Measurements from ENCODE around the gene MTA2. TPM values are rescaled to one million over a fixed set of nuclear protein-coding genes. Genes with fewer than 3 reads are reported as not detected.
A peak's percentile ranks its signal among the peaks of the same experiment; 100 is the strongest.

Gene MTA2
- total RNA-seq, 2 experiments from 2014 or later, result 167 to 172 TPM

DNA sequence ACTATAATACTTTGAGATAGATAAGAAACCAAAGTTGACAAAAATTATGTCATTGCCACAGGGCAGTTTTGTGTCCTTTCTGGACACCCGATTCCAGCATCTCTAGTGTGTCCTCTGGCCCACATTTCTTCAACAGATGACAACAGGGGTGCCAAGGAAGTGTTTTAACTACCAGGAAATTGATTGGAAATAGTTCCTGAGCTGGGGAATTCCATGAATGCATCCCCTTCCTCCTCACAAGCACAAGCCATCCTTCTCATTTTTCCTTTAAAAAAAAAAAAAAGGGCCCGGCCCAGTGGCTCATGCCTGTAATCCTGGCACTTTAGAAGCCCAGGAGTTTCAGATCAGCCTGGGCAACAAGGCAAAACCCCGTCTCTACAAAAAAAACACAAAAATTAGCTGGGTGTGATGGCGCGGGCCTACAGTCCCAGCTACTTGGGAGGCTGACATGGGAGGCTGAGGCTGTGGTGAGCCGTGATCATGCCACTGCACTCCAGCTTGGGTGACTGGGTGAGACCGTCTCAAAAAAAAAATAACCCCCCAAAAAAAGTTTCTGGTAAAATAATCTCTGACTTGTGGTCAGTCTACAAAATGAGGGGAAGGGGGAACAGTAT is 20.9 kb upstream of the MTA2 start:
- peak overlapping the region; percentile 69 for H3K4me3 ChIP-seq (ENCODE audit: low read length)
- H3K27ac Mint-ChIP-seq, result peak overlapping the region; percentile 89
- peaks cover 26% of the 10 kb centered on the region for H3K36me3 ChIP-seq (ENCODE audit: insufficient read depth, low read length)
- H3K9me3 ChIP-seq (ENCODE audit: control insufficient read depth in 1 of 2, insufficient read depth in 1 of 2, low read length in 2 of 2), result no peaks in the 10 kb centered on the region
- peaks cover 31% of the 10 kb centered on the region for H3K4me1 ChIP-seq (ENCODE audit: insufficient read depth, low read length)
- DNase-seq (peak in 2 of 14 experiments; percentile 31 to 53), ATAC-seq (ENCODE audit: poor library complexity) (no peak)
- no peaks in the 10 kb centered on the region for H3K27me3 ChIP-seq (ENCODE audit: control insufficient read depth in 1 of 2, insufficient read depth in 2 of 2, low read length in 2 of 2)
- H3K9me3 Mint-ChIP-seq, result no peaks in the 10 kb centered on the region
- CTCF ChIA-PET, result interaction anchor here (0.6 to 3.6 kb wide), 6 partner anchors 9 to 164 kb away, joined by 3 to 10 read pairs (median 5); partner anchors contain the start of genes ROM1 and TUT1
- intact Hi-C loops (cut with DNase I, micrococcal nuclease), result loop anchor here (1.0 to 5.0 kb wide), 4 partner anchors 24 to 50 kb away; partner anchors contain the start of genes GANAB (in 1 of the 2), INTS5 (in 1 of the 2), LBHD1 (in 1 of the 2) and TUT1 (in 1 of the 2)
- TF ChIP-seq, protein P1, sequence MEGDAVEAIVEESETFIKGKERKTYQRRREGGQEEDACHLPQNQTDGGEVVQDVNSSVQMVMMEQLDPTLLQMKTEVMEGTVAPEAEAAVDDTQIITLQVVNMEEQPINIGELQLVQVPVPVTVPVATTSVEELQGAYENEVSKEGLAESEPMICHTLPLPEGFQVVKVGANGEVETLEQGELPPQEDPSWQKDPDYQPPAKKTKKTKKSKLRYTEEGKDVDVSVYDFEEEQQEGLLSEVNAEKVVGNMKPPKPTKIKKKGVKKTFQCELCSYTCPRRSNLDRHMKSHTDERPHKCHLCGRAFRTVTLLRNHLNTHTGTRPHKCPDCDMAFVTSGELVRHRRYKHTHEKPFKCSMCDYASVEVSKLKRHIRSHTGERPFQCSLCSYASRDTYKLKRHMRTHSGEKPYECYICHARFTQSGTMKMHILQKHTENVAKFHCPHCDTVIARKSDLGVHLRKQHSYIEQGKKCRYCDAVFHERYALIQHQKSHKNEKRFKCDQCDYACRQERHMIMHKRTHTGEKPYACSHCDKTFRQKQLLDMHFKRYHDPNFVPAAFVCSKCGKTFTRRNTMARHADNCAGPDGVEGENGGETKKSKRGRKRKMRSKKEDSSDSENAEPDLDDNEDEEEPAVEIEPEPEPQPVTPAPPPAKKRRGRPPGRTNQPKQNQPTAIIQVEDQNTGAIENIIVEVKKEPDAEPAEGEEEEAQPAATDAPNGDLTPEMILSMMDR (IDR thresholded peaks at IDR 0.05), result no peak
- H3K27me3 Mint-ChIP-seq, result no peaks in the 10 kb centered on the region
- H3K27ac ChIP-seq (ENCODE audit: low read depth in 1 of 2, low read length in 2 of 2), result peak overlapping the region; percentile 86 to 88
- POLR2A ChIA-PET, result interaction anchor here (0.6 to 6.0 kb wide), 20 partner anchors 10 to 1671 kb away, joined by 3 to 80 read pairs (median 13); partner anchors contain the start of genes C11orf98, CSKMT, EEF1G and EML3
- H3K4me3 Mint-ChIP-seq, result peak overlapping the region; percentile 86
- H3K4me1 Mint-ChIP-seq (ENCODE audit: low read depth), result peaks cover 27% of the 10 kb centered on the region
- peaks cover 61% of the 10 kb centered on the region for H3K36me3 Mint-ChIP-seq (ENCODE audit: low read depth)

DNA sequence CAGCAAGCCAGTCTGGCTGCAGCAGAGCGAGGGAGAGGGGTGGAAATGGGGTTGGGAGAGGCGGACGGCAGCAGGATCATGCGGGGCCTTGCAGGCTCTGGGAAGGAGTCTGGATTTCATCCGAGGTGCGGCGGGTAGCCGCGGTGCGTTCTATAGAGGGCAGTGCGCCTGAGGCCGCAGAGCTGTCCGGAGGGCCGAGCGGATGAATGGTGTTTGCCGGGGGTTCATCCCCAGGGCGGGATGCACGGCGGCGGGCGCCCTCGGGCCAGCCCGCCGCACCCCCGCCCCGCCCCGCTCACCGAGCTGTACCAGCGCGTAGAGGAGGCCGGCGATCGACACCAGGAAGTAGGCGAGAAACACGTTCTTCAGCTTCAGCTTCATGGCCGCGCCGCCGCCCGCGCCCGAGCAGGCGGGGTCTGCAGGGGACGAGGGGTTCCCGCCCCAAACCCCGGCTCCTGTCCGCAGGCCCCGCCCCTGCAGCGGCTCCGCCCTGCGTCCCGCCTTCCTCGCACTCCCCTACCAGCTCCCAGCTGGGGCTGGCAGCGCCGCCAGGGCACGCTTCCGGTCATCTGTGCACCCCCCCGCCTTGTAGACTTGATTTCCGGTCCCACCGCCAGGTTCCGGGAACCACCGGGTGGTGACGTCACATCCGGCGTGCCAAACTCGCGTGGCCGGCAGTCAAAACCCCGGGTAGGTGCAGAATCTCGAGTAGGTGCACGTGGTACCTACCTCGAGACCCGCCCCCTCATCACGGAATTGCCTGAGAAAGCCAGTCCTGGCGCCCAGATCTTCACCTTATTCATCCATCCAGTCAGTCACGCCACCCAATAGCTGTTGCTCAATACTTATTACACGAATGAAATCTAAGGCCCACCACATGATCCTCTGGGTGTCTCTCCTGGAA is 20.2 kb upstream of the MTA2 start, which contains the start of gene B3GAT3:
Gene B3GAT3 (minus strand): TSS at position 420 of the 904 bp plus-strand sequence. CDS start 39 bp downstream, at position 381.
- Histone ChIP-seq H3K27me3 (ENCODE audit: control insufficient read depth in 1 of 2, insufficient read depth in 2 of 2, low read length in 2 of 2) (no peaks in the 10 kb centered on the region), H3K9me3 (ENCODE audit: control insufficient read depth in 1 of 2, insufficient read depth in 1 of 2, low read length in 2 of 2) (no peaks in the 10 kb centered on the region), H3K36me3 (ENCODE audit: insufficient read depth, low read length) (peaks cover 28% of the 10 kb centered on the region), H3K27ac (ENCODE audit: low read depth in 1 of 2, low read length in 2 of 2) (peak within 1 kb of the TSS; percentile 86 to 88), H3K4me3 (ENCODE audit: low read length) (peak within 1 kb of the TSS; percentile 69), H3K4me1 (ENCODE audit: insufficient read depth, low read length) (peaks cover 32% of the 10 kb centered on the region)
- peak; percentile 82 for ATAC-seq (ENCODE audit: poor library complexity)
- H3K9me3 Mint-ChIP-seq, result no peaks in the 10 kb centered on the region
- H3K27ac Mint-ChIP-seq, result peak within 1 kb of the TSS; percentile 89
- H3K27me3 Mint-ChIP-seq, result no peaks in the 10 kb centered on the region
- CTCF ChIA-PET, result interaction anchor here (0.6 to 3.6 kb wide), 7 partner anchors 8 to 165 kb away, joined by 3 to 10 read pairs (median 4); partner anchors contain the start of genes C11orf98, CSKMT, LBHD1 and ROM1
- peak within 1 kb of the TSS; percentile 95 for H3K4me3 Mint-ChIP-seq
- peaks cover 58% of the 10 kb centered on the region for H3K36me3 Mint-ChIP-seq (ENCODE audit: low read depth)
- peak; percentile 91 to 99 (median 95) for DNase-seq
- H3K4me1 Mint-ChIP-seq (ENCODE audit: low read depth), result peaks cover 27% of the 10 kb centered on the region
- intact Hi-C loops (cut with DNase I, micrococcal nuclease), result loop anchor here (1.0 to 5.0 kb wide), 4 partner anchors 25 to 50 kb away; partner anchors contain the start of genes GANAB (in 1 of the 2), INTS5 (in 1 of the 2), LBHD1 (in 1 of the 2) and TUT1 (in 1 of the 2)
- POLR2A ChIA-PET, result interaction anchor here (0.6 to 6.0 kb wide), 23 partner anchors 8 to 1672 kb away, joined by 3 to 80 read pairs (median 10); partner anchors contain the start of genes C11orf98, CSKMT, EEF1G and EML3
- TF ChIP-seq, protein P1 (IDR thresholded peaks at IDR 0.05), result no peak
